Measurements from ENCODE around the gene PTGIS.
"Not testable (repeated sequence)": the region's sequence is repeated elsewhere in the genome, so short reads cannot be mapped to it uniquely, and the experiment has no call there.

PTGIS gene

DNA sequence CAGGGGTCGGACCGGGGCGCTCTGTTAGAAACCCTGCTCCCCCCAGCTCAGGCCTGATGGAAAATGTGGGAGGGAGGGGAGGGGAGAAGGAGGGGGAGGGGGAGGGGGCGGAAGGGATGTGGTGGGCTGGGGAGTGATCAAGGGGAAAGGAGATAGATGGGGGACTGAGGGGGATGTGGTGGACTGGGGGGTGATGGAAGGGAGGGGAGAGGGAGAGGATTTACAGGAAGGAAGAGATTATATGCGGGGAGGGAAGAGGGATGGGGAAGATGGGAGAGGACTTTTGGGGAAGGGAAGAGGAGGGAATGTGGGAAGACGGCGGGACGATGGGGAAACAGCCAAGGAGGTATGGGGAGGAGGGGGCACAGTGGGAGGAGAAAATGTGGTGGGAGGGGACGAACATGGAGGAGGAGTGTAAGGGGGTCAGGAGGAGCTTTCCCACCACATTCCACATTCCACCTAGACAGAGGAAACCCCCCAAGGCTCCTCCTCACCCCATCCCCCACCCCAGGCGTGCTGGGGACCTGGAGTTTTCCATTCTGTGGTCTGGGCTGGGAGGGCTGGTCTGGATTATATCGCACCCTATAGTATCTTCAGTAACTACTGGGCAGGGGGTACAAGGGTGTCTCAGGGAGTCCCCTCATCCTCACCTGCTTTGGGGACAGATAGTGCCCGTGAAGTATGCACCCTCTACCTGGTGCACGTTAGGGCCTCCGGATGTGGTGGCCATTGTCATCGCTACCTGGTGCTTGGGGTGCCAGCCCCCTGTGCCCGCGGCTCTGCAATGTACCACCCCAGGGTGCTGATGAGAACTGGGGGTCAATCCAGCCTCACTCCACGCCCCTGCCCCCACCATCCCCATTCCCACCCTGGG, 578 bp upstream of the PTGIS start:
- TF ChIP-seq, protein P1, sequence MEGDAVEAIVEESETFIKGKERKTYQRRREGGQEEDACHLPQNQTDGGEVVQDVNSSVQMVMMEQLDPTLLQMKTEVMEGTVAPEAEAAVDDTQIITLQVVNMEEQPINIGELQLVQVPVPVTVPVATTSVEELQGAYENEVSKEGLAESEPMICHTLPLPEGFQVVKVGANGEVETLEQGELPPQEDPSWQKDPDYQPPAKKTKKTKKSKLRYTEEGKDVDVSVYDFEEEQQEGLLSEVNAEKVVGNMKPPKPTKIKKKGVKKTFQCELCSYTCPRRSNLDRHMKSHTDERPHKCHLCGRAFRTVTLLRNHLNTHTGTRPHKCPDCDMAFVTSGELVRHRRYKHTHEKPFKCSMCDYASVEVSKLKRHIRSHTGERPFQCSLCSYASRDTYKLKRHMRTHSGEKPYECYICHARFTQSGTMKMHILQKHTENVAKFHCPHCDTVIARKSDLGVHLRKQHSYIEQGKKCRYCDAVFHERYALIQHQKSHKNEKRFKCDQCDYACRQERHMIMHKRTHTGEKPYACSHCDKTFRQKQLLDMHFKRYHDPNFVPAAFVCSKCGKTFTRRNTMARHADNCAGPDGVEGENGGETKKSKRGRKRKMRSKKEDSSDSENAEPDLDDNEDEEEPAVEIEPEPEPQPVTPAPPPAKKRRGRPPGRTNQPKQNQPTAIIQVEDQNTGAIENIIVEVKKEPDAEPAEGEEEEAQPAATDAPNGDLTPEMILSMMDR (IDR thresholded peaks at IDR 0.05; ENCODE audit: control insufficient read depth, extremely low read depth, insufficient read depth), result no peak
- H3K4me3 ChIP-seq (ENCODE audit: low read depth, low read length), result no peak overlapping the region
- DNase-seq (ENCODE audit: low read depth), result no peak

DNA sequence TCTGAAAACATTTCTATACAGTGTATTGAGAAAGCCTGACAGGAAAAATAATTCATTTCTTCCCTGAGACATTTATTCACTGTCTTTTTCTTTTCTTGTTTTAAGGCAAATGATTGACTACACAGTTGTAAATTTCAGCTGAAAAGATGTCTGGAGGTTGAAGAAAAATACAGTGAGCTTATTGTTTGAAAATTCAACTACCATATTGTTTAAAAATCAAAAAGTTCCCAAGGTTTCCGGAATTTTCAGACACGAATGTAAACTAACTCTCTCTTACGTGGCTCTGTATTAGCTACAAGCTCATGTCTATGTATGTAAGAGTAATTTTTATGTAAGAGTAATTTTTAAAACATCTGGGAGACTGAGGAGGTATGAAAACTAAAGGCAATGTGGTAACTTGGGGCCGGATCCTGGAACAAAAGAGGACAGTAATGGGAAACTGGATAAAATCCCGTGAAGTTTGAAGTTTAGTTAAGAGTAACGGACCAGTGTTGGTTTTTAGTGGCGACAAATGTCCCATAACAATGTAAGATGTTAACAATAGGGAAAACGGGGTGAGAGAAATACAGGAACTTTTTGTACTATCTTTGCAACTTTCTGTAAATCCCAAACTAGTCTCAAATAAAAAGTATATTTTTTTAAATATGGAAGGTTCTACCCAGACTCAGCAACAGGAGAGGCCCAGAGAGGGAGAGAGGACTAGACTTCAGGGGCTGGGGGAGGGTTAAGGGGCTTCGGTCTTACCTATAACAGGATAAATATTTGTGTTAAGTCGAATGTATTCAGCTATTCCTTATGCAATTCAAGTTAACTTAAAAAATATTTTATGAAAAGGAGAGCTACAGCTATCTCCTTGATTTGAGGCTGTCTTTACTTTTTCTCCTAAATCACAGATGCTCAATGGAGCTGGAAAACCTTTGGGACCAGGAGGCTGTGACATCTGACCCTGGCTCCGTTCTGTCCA, 1.3 kb downstream of the PTGIS start:
- DNase-seq (ENCODE audit: low read depth), result no peak
- no peak overlapping the region for H3K4me3 ChIP-seq (ENCODE audit: low read depth, low read length)
- TF ChIP-seq, protein P1 (IDR thresholded peaks at IDR 0.05; ENCODE audit: control insufficient read depth, extremely low read depth, insufficient read depth), result no peak

DNA sequence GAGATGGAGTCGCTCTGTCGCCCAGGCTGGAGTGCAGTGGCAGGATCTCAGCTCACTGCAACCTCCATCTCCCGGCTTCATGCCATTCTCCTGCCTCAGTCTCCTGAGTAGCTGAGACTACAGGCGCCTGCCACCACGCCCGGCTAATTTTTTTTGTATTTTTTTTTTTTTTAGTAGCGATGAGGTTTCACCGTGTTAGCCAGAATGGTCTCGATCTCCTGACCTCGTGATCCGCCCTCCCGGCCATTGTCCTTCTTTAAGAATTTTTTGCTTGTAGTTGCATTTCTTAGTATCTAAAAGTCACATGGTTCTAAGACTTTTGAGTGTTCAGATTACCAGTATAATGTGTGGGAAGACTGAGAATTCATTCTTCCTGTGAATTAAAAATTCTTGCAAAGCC, 2.9 kb downstream of the PTGIS start:
- H3K4me3 ChIP-seq (ENCODE audit: low read depth, low read length); DNase-seq (ENCODE audit: low read depth): not testable (repeated sequence)

DNA sequence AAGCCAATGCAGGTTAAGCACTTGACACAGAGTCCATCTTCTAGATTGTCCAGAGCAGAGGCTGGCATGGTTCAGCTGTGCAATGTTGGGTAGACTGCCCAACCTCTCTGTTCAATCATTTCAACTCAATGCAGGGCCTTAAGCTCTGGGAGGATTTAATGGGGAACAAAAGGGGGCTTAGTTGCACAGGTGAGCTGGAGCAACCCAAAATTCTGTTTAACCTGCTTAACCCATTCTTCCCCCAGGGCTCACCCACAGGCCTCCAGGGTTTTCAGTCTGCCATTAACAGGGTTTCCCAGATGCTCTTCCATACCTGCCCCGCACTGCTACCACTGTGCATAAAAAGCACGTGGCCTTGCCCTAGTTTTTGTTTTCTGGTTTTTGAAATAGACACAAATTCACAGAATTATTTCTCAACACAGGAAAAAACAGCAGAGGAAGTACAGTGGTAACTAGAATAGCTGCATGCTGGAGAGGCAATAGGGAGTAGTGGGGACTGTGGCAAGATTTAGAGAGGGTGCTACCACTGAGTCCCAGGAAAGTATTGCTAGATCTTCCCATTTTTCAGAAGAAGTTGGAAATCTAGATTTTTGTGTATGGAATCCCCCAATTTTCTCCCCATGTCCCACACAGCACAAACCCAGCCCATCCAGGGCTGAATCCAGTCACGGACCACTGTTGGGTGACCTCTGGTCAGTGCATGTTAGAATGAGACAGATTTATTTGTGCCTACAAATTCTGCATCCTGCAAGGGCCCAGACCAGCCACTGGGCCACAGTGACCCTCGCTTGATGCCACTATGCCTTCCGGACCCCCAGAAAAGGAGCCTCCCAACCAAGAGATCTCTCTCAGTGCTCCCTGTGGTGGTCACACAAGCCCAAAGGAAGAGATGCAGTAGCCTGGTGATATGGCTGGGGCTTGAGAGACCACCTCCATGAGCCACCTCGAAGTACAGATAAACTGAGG, 4.6 kb downstream of the PTGIS start:
- H3K4me3 ChIP-seq (ENCODE audit: low read depth, low read length), result no peak overlapping the region
- TF ChIP-seq, protein P1 (IDR thresholded peaks at IDR 0.05; ENCODE audit: control insufficient read depth, extremely low read depth, insufficient read depth), result no peak
- no peak for DNase-seq (ENCODE audit: low read depth)

DNA sequence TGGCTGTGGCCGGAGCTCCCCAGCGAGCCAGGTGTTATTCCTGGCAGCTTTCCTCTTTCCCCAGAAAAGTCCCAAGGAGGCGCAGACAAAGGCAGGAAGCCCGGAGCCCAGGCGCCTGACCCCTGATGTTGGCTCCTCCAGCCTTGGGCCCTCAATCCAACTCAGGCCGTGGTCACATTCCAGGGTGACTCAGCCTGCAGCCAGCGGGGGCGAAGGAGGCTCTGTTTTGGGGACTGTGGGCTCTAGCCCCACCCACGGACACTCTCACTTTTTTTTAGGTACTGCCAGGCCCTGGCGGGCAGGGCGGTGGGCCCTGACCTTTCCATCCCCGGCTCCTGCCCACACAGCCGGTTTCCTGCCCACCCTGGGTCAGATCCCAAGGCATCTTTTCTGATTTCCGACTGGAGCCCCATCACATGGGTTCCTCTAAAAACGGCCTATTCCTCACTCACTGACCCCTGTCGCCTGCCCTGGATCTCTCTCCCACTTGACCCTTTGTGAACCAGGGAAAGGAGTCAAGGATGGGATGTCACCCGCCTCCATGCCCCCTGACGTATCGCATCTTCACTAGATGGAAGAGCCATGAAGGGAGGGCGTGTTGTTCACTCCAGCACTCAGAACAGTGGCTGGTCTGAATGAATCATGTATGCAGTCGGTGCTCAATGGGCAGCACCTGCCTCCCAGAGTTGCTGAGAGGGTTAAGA, 5.5 kb downstream of the PTGIS start:
- TF ChIP-seq, protein P1 (IDR thresholded peaks at IDR 0.05; ENCODE audit: control insufficient read depth, extremely low read depth, insufficient read depth), result no peak
- no peak overlapping the region for H3K4me3 ChIP-seq (ENCODE audit: low read depth, low read length)
- DNase-seq (ENCODE audit: low read depth), result no peak

DNA sequence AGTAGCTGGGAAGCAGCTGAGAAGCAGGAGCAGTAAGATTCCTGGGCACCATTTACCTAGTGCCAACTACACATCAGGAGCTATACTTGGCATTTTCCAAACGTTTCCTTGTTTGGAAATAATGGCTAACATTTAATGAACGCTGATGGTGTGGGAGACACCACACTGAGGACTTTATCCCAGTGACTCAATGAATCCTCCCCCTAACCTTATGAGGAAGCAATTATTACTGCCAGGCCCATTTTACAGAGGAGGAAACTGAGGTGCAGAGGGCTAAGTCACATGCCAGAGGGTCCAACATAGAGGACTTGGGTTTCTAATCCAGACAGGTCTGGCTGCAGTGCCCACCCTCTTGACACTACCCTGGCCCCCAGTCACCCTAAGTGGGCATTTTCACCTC, 6.1 kb downstream of the PTGIS start:
- TF ChIP-seq, protein P1 (IDR thresholded peaks at IDR 0.05; ENCODE audit: control insufficient read depth, extremely low read depth, insufficient read depth), result no peak
- no peak for DNase-seq (ENCODE audit: low read depth)
- H3K4me3 ChIP-seq (ENCODE audit: low read depth, low read length), result no peak overlapping the region
